B cell (primary cell): ENCODE data around the gene ATP2A1. TPM values are rescaled to one million over a fixed set of nuclear protein-coding genes. Genes with fewer than 3 reads are reported as not detected.

Experiments
- ATAC-seq: fragments of 200-7000 bp; cut with Tn5 transposase; one replicate; pipeline ENCODE4 v1.10.0; 2021; ENCODE audit warnings: low read depth, mild to moderate bottlenecking, moderate number of reproducible peaks, moderate library complexity
- CTCF ChIA-PET: fragments of 350-600 bp; sonication (Branson Sonifier 250); formaldehyde crosslinking; loops from one replicate; lab custom pipeline; 2021; ENCODE audit warnings: antibody characterized with exemption, inconsistent platforms; lab: Charles Lee
- POLR2A ChIA-PET: fragments of 350-600 bp; sonication (Branson Sonifier 250); formaldehyde crosslinking; loops from one replicate; lab custom pipeline; 2021; ENCODE audit warnings: antibody characterized with exemption; lab: Charles Lee
- DNase-seq: peaks from one replicate; pipeline ENCODE4 v3.0.0; 2013
- H2AFZ ChIP-seq: 2 replicates; pipeline ENCODE4 v1.6.1; 2012; ENCODE audit warnings: mild to moderate bottlenecking, low read depth, low read length; ENCODE audit not compliant: insufficient read depth, poor library complexity, severe bottlenecking
- H3K27ac ChIP-seq, 2 donors: 1 replicate in 1 of 2; 2 replicates in 1 of 2; pipeline ENCODE4 v1.5.1; 2012 to 2013; ENCODE audit warnings: low read length in 2 of 2, mild to moderate bottlenecking in 2 of 2, moderate library complexity in 1 of 2
- H3K27me3 ChIP-seq, 4 experiments: fragments of 200-600 bp in 1 of 4; sonication (generic) in 1 of 4; replicated peaks in 1 of 4; 1 replicate in 2 of 4; 2 replicates in 2 of 4; pipeline versions ENCODE4 v1.6.1 to v1.7.0; 2013 to 2016; ENCODE audit warnings: low read length in 3 of 4, mild to moderate bottlenecking in 2 of 4, mixed read lengths in 1 of 4, moderate library complexity in 1 of 4; ENCODE audit not compliant: insufficient read depth in 4 of 4, control insufficient read depth in 3 of 4; ENCODE audit errors: control extremely low read depth in 1 of 4
- H3K36me3 ChIP-seq, 2 experiments: replicated peaks in 1 of 2; 1 replicate in 1 of 2; 2 replicates in 1 of 2; pipeline versions ENCODE4 v1.6.1 to v1.7.1; 2013; ENCODE audit warnings: low read length in 1 of 2; ENCODE audit not compliant: insufficient read depth in 2 of 2, control insufficient read depth in 1 of 2; ENCODE audit errors: control extremely low read depth in 1 of 2, extremely low read depth in 1 of 2
- H3K4me1 ChIP-seq, 2 donors: fragments of 200-600 bp in 1 of 2; sonication (generic) in 1 of 2; 1 replicate in 1 of 2; 2 replicates in 1 of 2; pipeline versions ENCODE4 v1.5.1 to v1.6.1; 2013 to 2017; ENCODE audit warnings: low read length in 2 of 2; ENCODE audit not compliant: control insufficient read depth in 2 of 2, insufficient read depth in 2 of 2
- H3K4me2 ChIP-seq: replicated peaks from 2 replicates; pipeline ENCODE3; 2012; ENCODE audit warnings: mild to moderate bottlenecking, low read depth, low read length; ENCODE audit not compliant: poor library complexity, severe bottlenecking
- H3K4me3 ChIP-seq, 5 experiments: fragments of 200-600 bp in 1 of 5; sonication (generic) in 1 of 5; 1 replicate in 3 of 5; 2 replicates in 2 of 5; pipeline versions ENCODE4 v1.5.1 to v1.7.0; 2011 to 2016; ENCODE audit warnings: low read length in 4 of 5, mild to moderate bottlenecking in 4 of 5, low read depth in 2 of 5, control low read depth in 1 of 5, moderate library complexity in 1 of 5; ENCODE audit not compliant: insufficient read depth in 1 of 5; ENCODE audit errors: control extremely low read depth in 1 of 5, extremely low read depth in 1 of 5
- H3K79me2 ChIP-seq: fragments of 200-600 bp; sonication (generic); one replicate; pipeline ENCODE4 v1.6.0; 2016; ENCODE audit warnings: low read length; ENCODE audit not compliant: control insufficient read depth, insufficient read depth
- H3K9ac ChIP-seq: fragments of 200-600 bp; sonication (generic); 2 replicates; pipeline ENCODE4 v1.6.1; 2017; ENCODE audit warnings: mild to moderate bottlenecking, low read length, moderate library complexity
- H3K9me3 ChIP-seq, 3 donors: one replicate each; pipeline versions ENCODE4 v1.6.1 to v1.7.1; 2013; ENCODE audit warnings: low read length in 2 of 3; ENCODE audit not compliant: control insufficient read depth in 2 of 3, insufficient read depth in 1 of 3; ENCODE audit errors: control extremely low read depth in 1 of 3
- H4K20me1 ChIP-seq: 2 replicates; pipeline ENCODE4 v1.6.0; 2012; ENCODE audit warnings: mild to moderate bottlenecking, low read length; ENCODE audit not compliant: insufficient read depth, control insufficient read depth, poor library complexity, severe bottlenecking
- H3K27ac Mint-ChIP-seq: one replicate; pipeline ENCODE4 v1.8.0; 2021; ENCODE audit warnings: mixed read lengths
- H3K27me3 Mint-ChIP-seq: one replicate; pipeline ENCODE4 v1.8.0; 2021; ENCODE audit warnings: mixed read lengths
- H3K4me1 Mint-ChIP-seq: one replicate; pipeline ENCODE4 v1.8.0; 2021; ENCODE audit warnings: mixed read lengths
- H3K4me3 Mint-ChIP-seq: one replicate; pipeline ENCODE4 v1.8.0; 2021; ENCODE audit warnings: mixed read lengths
- H3K9me3 Mint-ChIP-seq: one replicate; pipeline ENCODE4 v1.8.0; 2022; ENCODE audit warnings: mixed read lengths; ENCODE audit not compliant: insufficient read depth
- EZH2 ChIP-seq: IDR thresholded peaks from 2 replicates; pipeline ENCODE4 v1.6.1; 2012; ENCODE audit warnings: borderline replicate concordance, low read depth, mild to moderate bottlenecking, moderate library complexity, low read length; ENCODE audit not compliant: insufficient read depth, poor library complexity, severe bottlenecking
- WGBS: methylation state at CpG from one replicate; pipeline ENCODE4 v1.1.5; 2013; ENCODE audit warnings: missing lambda C conversion rate; ENCODE audit not compliant: insufficient coverage; 5-methylcytosine and 5-hydroxymethylcytosine counted together
- intact Hi-C: fragments of 100-400 bp; cut with micrococcal nuclease; formaldehyde crosslinking; loops from one replicate; pipeline ENCODE4 v1.10.0; 2022
- polyA plus RNA-seq: library from polyadenylated mRNA; depleted of rRNA; stranded (reverse); fragments of >200 nt; gene quantifications from 2 replicates; pipeline ENCODE4 v1.2.3, GENCODE V29; 2012
- total RNA-seq, 2 donors: library from RNA; stranded (reverse); fragments of 120-200 nt in 1 of 2; gene quantifications; 1 replicate in 1 of 2; 2 replicates in 1 of 2; pipeline versions ENCODE4 v1.2.3 to v1.2.4, GENCODE V29; 2013 to 2022
- TF ChIP-seq, protein P1 (sequence below): fragments of 200-600 bp; IDR thresholded peaks from one replicate; pipeline ENCODE4 v1.8.0; 2022; ENCODE audit warnings: antibody characterized with exemption, mild to moderate bottlenecking

Gene ATP2A1
- total and polyA plus RNA-seq, 2 donors (not counting 1 experiment from before 2014, with no cell fraction given): 0.31 to 0.84 TPM

DNA sequence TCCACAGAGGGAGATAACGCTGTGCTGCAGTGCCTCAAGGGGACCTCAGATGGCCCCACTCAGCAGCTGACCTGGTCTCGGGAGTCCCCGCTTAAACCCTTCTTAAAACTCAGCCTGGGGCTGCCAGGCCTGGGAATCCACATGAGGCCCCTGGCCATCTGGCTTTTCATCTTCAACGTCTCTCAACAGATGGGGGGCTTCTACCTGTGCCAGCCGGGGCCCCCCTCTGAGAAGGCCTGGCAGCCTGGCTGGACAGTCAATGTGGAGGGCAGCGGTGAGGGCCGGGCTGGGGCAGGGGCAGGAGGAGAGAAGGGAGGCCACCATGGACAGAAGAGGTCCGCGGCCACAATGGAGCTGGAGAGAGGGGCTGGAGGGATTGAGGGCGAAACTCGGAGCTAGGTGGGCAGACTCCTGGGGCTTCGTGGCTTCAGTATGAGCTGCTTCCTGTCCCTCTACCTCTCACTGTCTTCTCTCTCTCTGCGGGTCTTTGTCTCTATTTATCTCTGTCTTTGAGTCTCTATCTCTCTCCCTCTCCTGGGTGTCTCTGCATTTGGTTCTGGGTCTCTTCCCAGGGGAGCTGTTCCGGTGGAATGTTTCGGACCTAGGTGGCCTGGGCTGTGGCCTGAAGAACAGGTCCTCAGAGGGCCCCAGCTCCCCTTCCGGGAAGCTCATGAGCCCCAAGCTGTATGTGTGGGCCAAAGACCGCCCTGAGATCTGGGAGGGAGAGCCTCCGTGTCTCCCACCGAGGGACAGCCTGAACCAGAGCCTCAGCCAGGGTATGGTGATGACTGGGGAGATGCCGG is 54.3 kb downstream of the ATP2A1 start:
- H3K9me3 ChIP-seq: peaks cover 0 to 8% (median 0%) of the 10 kb centered on the region in 3 donors
- H2AFZ ChIP-seq: peak overlapping the region; percentile 73
- DNase-seq (peak; percentile 42), ATAC-seq (no peak)
- intact Hi-C loops: loop anchor here (1.0 kb wide), 1 partner anchor 8 kb away; no protein-coding TSS in a partner anchor
- POLR2A ChIA-PET: interaction anchor here (0.7 to 3.7 kb wide), 7 partner anchors 10 to 69 kb away, joined by 3 to 34 read pairs (median 8); partner anchors contain the start of gene SH2B1
- CTCF ChIA-PET: interaction anchor here (0.5 to 8.4 kb wide), 10 partner anchors 9 to 110 kb away, joined by 3 to 83 read pairs (median 4); partner anchors contain the start of genes ATXN2L and TUFM
- no peaks in the 10 kb centered on the region for H3K27me3 Mint-ChIP-seq
- H3K27ac ChIP-seq: peak overlapping the region; percentile 86 to 95
- peaks cover 22% of the 10 kb centered on the region for H4K20me1 ChIP-seq
- peaks cover 60% of the 10 kb centered on the region for H3K79me2 ChIP-seq
- WGBS: 34% methylated on average over 14 of the region's 20 CpGs
- H3K27ac Mint-ChIP-seq: peak overlapping the region; percentile 96
- H3K9me3 Mint-ChIP-seq: no peaks in the 10 kb centered on the region
- peak overlapping the region; percentile 96 for H3K4me3 Mint-ChIP-seq
- no peaks in the 10 kb centered on the region for H3K27me3 ChIP-seq
- peak overlapping the region; percentile 65 to 84 (median 83) for H3K4me3 ChIP-seq
- peaks cover 62 to 80% of the 10 kb centered on the region in 2 donors for H3K4me1 ChIP-seq
- H3K36me3 ChIP-seq: peaks cover 0 to 39% of the 10 kb centered on the region in 2 experiments
- no peak for TF ChIP-seq EZH2
- TF ChIP-seq, protein P1, sequence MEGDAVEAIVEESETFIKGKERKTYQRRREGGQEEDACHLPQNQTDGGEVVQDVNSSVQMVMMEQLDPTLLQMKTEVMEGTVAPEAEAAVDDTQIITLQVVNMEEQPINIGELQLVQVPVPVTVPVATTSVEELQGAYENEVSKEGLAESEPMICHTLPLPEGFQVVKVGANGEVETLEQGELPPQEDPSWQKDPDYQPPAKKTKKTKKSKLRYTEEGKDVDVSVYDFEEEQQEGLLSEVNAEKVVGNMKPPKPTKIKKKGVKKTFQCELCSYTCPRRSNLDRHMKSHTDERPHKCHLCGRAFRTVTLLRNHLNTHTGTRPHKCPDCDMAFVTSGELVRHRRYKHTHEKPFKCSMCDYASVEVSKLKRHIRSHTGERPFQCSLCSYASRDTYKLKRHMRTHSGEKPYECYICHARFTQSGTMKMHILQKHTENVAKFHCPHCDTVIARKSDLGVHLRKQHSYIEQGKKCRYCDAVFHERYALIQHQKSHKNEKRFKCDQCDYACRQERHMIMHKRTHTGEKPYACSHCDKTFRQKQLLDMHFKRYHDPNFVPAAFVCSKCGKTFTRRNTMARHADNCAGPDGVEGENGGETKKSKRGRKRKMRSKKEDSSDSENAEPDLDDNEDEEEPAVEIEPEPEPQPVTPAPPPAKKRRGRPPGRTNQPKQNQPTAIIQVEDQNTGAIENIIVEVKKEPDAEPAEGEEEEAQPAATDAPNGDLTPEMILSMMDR: no peak
- peaks cover 73% of the 10 kb centered on the region for H3K4me1 Mint-ChIP-seq
- H3K9ac ChIP-seq: peak overlapping the region; percentile 95
- peak overlapping the region; percentile 98 for H3K4me2 ChIP-seq
